Fibroblast of skin of right biceps (primary cell): ENCODE results near the gene ARHGAP19.

ENCODE experiments used
- DNase-seq: peaks from one replicate; pipeline ENCODE4 v3.0.0-alpha.2; 2013

ARHGAP19 gene

DNA sequence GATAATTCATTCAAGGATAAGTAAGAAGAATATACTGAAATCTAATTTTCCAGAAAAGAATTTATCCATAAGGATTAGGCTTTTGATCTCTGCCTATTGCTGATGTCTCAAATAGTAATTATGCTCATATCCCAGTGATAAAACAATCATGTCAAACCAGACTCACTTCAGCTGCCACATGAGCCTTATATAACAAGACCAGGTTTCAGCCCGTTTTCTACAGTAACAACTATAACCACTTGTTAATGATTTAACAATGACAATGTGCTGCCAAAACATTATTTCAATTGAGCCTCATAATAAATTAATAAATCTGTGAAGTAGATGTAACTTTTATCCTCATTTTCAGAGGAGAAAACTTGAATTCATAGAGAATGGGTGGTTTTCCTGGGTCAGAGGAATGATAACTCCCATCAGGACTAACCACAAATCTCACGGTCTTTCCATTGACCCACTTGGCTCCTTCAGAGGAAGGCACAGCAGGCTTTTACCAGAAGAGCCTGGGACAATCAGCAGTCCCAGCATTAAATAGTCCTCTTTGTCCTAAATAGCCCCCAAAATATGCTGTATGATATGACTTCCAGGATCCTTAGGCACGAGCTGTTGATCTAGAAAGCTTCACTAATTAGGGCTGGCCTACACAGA lies 64.2 kb downstream of the ARHGAP19 start:
- DNase-seq, result no peak

- no peak for DNase-seq
These were observed 66.0 kb downstream of the ARHGAP19 start for GRCh38 chr10:97226398-97226797.

DNA sequence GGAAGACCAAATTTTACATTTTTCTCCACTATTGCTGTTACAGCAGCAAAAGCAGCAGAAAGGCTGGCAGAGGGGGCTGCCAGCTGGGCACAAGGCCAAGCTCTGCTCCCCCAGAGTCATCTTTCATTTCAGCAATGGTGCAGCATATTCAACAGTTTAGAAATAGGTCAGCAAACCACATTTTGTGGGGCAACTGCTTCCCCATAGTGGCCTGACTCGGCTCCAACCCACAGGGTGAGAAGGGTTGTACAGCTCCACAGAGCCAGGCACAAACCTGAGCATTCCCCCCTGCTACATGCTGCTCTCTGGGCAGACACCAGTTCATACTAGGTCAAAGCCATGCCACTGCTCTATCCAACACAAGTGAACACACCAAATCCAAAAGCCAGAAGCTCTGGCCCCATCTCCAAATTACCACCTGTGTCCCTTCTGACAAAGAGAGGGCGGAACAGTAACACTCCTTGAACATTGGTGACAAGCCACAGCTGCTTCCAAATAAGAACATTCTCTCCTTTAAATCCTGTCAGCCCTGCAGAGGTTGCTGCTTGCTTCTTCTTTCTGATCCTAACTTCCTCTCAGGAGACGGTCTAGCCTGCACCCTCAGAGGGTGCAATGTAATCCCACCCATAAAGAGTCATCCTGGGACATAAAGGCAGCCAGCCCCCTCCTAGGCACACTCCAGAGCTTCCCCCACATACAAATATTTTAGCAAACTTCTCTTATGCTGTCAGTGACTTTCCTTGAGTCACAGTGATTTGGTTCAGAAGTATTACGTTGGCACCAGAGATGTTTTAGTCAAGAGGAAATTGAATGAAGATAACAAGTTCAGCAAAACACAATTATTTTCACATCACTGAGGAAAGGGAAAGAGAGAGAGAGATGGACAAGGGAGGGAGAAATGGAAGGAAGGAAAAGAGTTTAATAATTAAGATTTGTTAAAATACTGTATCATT lies 67.7 kb downstream of the ARHGAP19 start:
- DNase-seq, result no peak

DNA sequence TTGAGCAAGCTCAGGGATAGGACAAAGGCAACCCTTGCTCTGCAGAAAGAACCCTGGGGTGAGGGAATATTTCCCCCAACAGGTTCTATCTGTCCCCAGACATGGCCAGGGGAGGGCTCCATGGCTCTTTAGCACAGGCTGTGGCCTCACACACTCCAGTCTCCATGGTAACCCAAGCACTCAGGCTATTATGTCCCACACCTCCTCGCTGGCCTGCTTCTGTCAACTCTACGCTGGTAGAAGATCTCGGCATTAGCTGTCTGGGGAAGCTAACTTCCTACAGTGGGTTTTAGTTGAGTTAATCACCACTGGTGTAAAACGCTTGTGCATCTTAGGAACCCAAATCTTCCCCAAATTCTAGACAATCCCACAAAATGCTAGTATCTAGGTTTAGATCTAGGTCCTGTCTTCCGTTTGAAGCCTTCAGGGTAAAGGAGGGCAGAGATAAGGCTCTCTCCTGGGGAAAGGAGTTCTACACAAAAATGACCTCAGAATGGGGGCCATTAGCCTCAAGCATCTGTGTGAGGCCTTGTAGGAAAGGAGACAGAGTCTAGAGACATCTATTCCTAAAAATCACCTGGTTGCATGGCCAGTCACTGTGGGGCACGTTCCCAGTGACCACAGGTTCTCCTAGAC lies 70.0 kb downstream of the ARHGAP19 start:
- DNase-seq, result no peak

- no peak for DNase-seq
These were observed 72.1 kb downstream of the ARHGAP19 start for GRCh38 chr10:97220355-97220754.

DNA sequence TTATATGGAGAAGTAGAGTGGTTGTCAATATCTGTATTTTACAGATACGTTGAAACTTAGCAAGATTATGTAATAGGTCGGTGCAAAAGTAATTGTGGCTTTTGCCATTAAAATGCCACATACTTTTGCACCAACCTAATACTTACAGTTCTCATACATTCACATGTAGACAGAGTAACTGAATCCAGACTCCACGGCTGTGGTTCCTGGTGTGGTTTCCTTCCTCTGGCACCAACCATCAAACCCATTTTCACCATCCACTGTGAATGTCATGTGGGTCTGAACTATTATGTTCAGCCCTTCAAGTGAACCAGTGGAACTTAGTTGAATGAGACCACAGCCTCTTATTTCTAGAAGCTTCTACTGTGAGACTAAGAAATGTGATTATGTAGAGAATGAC lies 75.1 kb downstream of the ARHGAP19 start:
- DNase-seq, result peak; percentile 30

- no peak for DNase-seq
These were observed 76.7 kb downstream of the ARHGAP19 start for GRCh38 chr10:97215619-97216260.

- no peak for DNase-seq
These were observed 79.0 kb downstream of the ARHGAP19 start for GRCh38 chr10:97213431-97213830.

DNA sequence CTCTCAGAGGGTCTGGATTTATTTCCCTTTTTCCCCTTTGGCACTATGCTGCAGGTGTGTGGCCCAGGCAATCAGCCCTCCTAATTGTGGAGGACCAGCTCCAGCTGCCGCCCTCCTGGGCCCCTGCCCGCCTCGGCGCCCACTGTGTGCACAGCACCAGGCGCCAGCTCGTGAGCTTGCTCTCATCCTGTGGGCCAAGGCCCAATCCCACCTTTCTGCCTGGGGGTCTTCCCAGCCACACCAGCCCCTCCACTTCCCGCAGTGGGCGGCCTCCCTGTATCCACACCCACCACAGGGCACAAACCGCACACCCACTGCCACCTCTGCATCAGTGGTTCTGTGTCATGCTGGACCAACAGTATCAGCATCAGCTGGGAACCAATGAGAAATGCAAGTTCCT lies 81.2 kb downstream of the ARHGAP19 start:
- no peak for DNase-seq

- DNase-seq, result peak; percentile 59
These were observed 81.9 kb downstream of the ARHGAP19 start for GRCh38 chr10:97210543-97210960.

- DNase-seq, result no peak
These were observed 84.6 kb downstream of the ARHGAP19 start for GRCh38 chr10:97207756-97208346.

DNA sequence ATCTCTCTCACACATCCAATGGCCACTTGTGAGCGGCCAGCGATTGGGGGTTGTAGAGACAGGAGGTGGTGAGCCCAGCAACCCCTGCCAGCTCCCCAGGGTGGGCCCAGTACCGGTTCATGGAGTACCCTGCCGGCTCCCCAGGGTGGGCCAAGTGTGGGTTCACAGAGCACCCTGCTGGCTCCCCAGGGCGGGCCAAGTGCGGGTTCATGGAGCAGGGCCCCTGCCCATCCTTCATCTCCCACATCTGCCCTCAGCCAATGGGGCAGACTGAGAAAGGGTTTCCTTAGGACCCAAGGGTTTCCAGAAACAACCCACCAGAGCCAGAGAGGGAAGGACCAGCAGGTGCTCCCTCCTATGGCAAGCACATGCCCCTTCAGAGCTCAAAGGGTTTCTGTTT lies 85.3 kb downstream of the ARHGAP19 start:
- DNase-seq, result no peak

DNA sequence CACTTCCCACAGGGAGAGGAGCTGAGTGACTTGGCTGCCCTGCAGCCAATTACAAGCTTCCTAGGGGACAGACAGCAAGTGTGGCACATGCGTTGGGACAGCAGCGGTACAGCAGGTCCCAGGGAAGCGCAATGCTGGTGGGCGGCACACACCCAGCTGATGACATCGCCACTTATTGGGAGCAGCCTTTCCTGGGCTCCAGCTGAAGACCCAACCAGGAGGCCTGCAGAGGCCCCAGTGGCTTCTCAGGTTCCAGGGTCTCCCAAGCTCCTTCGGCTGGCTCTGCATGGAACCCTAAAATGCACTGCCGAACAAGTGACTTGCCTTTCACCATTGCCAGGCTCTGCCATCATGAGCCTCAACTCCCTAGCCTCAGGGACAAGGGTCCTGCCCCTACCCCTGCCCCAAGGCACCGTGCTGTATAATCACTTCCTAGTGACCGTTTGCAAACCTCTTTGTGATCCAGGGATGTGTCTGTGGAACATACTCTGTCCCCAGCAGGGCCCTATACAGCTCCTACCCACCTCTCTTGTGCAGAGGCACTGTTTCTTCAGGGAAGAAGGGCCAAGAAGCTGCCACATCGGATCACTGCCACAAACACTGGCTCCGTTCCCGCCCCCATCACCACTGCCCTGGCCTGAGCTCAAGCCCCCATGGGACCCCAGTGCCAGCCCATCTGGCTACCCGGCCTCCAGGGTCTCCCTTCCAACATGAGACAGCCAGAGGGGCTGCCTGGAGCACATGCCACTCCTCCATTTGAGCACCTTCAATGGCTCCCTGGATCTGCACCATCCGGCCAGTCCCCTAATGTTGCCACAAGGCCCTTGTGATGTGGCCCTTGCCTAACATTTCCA lies 87.4 kb downstream of the ARHGAP19 start:
- no peak for DNase-seq

GRCh38 chr10:97203220-97203619 lies 89.2 kb downstream of the ARHGAP19 start:
- DNase-seq, result no peak

GRCh38 chr10:97200616-97201015 lies 91.8 kb downstream of the ARHGAP19 start:
- no peak for DNase-seq

GRCh38 chr10:97199152-97199551 lies 93.3 kb downstream of the ARHGAP19 start:
- DNase-seq, result no peak

GRCh38 chr10:97197030-97197500 lies 95.4 kb downstream of the ARHGAP19 start:
- no peak for DNase-seq

GRCh38 chr10:97196223-97197029 lies 96.0 kb downstream of the ARHGAP19 start:
- DNase-seq, result peak; percentile 47

GRCh38 chr10:97195706-97196222 lies 96.7 kb downstream of the ARHGAP19 start:
- DNase-seq, result no peak

- DNase-seq, result no peak
These were observed 99.4 kb downstream of the ARHGAP19 start for GRCh38 chr10:97192952-97193435.
